ENCODE results near the gene PAQR4. TPM values are rescaled to one million over a fixed set of nuclear protein-coding genes. Genes with fewer than 3 reads are reported as not detected.
A peak's percentile ranks its signal among the peaks of the same experiment; 100 is the strongest.

PAQR4 gene
- polyA plus RNA-seq, 3 donors, result 6.3 to 14.2 (median 8.9) TPM

DNA sequence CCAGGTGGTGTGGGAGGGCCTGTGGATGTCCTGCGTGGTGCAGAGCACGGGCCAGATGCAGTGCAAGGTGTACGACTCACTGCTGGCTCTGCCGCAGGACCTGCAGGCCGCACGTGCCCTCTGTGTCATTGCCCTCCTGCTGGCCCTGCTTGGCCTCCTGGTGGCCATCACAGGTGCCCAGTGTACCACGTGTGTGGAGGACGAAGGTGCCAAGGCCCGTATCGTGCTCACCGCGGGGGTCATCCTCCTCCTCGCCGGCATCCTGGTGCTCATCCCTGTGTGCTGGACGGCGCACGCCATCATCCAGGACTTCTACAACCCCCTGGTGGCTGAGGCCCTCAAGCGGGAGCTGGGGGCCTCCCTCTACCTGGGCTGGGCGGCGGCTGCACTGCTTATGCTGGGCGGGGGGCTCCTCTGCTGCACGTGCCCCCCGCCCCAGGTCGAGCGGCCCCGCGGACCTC is 44.4 kb downstream of the PAQR4 start:
- Mint-ChIP-seq H3K4me1 (peaks cover 23% of the 10 kb centered on the region), H3K27ac (no peak overlapping the region), H3K27me3 (ENCODE audit: low read depth in 3 of 3) (peaks cover 37 to 59% (median 43%) of the 10 kb centered on the region in 3 donors), H3K9me3 (peaks cover 0 to 2% (median 0%) of the 10 kb centered on the region in 7 donors), H3K36me3 (no peaks in the 10 kb centered on the region), H3K4me3 (no peak overlapping the region)
- no peak overlapping the region for H3K9ac ChIP-seq (ENCODE audit: insufficient read depth, low read length, poor library complexity, severe bottlenecking)
- peaks cover 0 to 44% of the 10 kb centered on the region in 2 donors for H3K27me3 ChIP-seq (ENCODE audit: control insufficient read depth in 2 of 2, insufficient read depth in 2 of 2, low read length in 2 of 2)
- no peak overlapping the region for H3K27ac ChIP-seq (ENCODE audit: low read depth in 1 of 2, low read length in 2 of 2)
- no peak overlapping the region for H2AFZ ChIP-seq (ENCODE audit: insufficient read depth, low read depth, low read length, poor library complexity, severe bottlenecking)
- no peaks in the 10 kb centered on the region for H3K36me3 ChIP-seq (replicated peaks in 1 of 2; ENCODE audit: control insufficient read depth in 1 of 2, insufficient read depth in 2 of 2, low read length in 2 of 2)
- no peak for DNase-seq
- no peaks in the 10 kb centered on the region for H3K79me2 ChIP-seq (ENCODE audit: insufficient read depth, low read length)
- H4K20me1 ChIP-seq (ENCODE audit: insufficient read depth, low read length), result no peaks in the 10 kb centered on the region
- no peak overlapping the region for H3K4me3 ChIP-seq (replicated peaks in 1 of 3; ENCODE audit: low read depth in 2 of 3, low read length in 3 of 3)
- peaks cover 18 to 25% of the 10 kb centered on the region in 2 donors for H3K4me1 ChIP-seq (ENCODE audit: control insufficient read depth in 1 of 2, insufficient read depth in 2 of 2, low read length in 2 of 2)
- no peak for TF ChIP-seq CTCF (IDR thresholded peaks at IDR 0.05)
- intact Hi-C loops (cut with micrococcal nuclease), result no loop called here
- H3K9me3 ChIP-seq (replicated peaks in 1 of 2; ENCODE audit: control insufficient read depth in 1 of 2, insufficient read depth in 1 of 2, low read length in 2 of 2), result no peaks in the 10 kb centered on the region
- 93% methylated on average over 27 of the region's 27 CpGs for WGBS (ENCODE audit: insufficient coverage)
- H3K4me2 ChIP-seq (replicated peaks; ENCODE audit: extremely low read depth, low read length, poor library complexity, severe bottlenecking), result no peak overlapping the region

- H3K4me3 ChIP-seq (replicated peaks in 1 of 3; ENCODE audit: low read depth in 2 of 3, low read length in 3 of 3), result no peak overlapping the region
- no peaks in the 10 kb centered on the region for H3K9me3 ChIP-seq (replicated peaks in 1 of 2; ENCODE audit: control insufficient read depth in 1 of 2, insufficient read depth in 1 of 2, low read length in 2 of 2)
- no peak overlapping the region for H3K27ac ChIP-seq (ENCODE audit: low read depth in 1 of 2, low read length in 2 of 2)
- peaks cover 0 to 50% of the 10 kb centered on the region in 2 donors for H3K27me3 ChIP-seq (ENCODE audit: control insufficient read depth in 2 of 2, insufficient read depth in 2 of 2, low read length in 2 of 2)
- no peak overlapping the region for H3K4me2 ChIP-seq (replicated peaks; ENCODE audit: extremely low read depth, low read length, poor library complexity, severe bottlenecking)
- H3K36me3 ChIP-seq (replicated peaks in 1 of 2; ENCODE audit: control insufficient read depth in 1 of 2, insufficient read depth in 2 of 2, low read length in 2 of 2), result no peaks in the 10 kb centered on the region
- H3K9ac ChIP-seq (ENCODE audit: insufficient read depth, low read length, poor library complexity, severe bottlenecking), result no peak overlapping the region
- intact Hi-C loops (cut with micrococcal nuclease), result loop anchor here in 1 of 2 donors (2.0 kb wide), 1 partner anchor 13 kb away; no protein-coding TSS in a partner anchor
- no peaks in the 10 kb centered on the region for H3K36me3 Mint-ChIP-seq
- H3K9me3 Mint-ChIP-seq, result peaks cover 0 to 2% (median 0%) of the 10 kb centered on the region in 7 donors
- peaks cover 19% of the 10 kb centered on the region for H3K4me1 Mint-ChIP-seq
- H3K4me3 Mint-ChIP-seq, result peak overlapping the region in 1 of 2 donors; percentile 55
- H3K79me2 ChIP-seq (ENCODE audit: insufficient read depth, low read length), result no peaks in the 10 kb centered on the region
- 94% methylated on average over 8 of the region's 12 CpGs for WGBS (ENCODE audit: insufficient coverage)
- H4K20me1 ChIP-seq (ENCODE audit: insufficient read depth, low read length), result no peaks in the 10 kb centered on the region
- H3K4me1 ChIP-seq (ENCODE audit: control insufficient read depth in 1 of 2, insufficient read depth in 2 of 2, low read length in 2 of 2), result peaks cover 12 to 20% of the 10 kb centered on the region in 2 donors
- H3K27ac Mint-ChIP-seq, result no peak overlapping the region
- no peak for DNase-seq
- peaks cover 43 to 64% (median 49%) of the 10 kb centered on the region in 3 donors for H3K27me3 Mint-ChIP-seq (ENCODE audit: low read depth in 3 of 3)
- no peak overlapping the region for H2AFZ ChIP-seq (ENCODE audit: insufficient read depth, low read depth, low read length, poor library complexity, severe bottlenecking)
- no peak for TF ChIP-seq CTCF (IDR thresholded peaks at IDR 0.05)
These were observed 45.0 kb downstream of the PAQR4 start for GRCh38 chr16:3013998-3014690.
